Middle frontal gyrus (tissue), 1 donor: ENCODE data around the gene ROPN1L.
"Not testable (repeated sequence)": the region's sequence is repeated elsewhere in the genome, so short reads cannot be mapped to it uniquely, and the experiment has no call there.

ENCODE experiments used
- DNase-seq: peaks from one replicate; pipeline ENCODE4 v3.0.0-alpha.2; 2015; ENCODE audit warnings: low spot score; ENCODE audit errors: extremely low spot score

Gene ROPN1L

DNA sequence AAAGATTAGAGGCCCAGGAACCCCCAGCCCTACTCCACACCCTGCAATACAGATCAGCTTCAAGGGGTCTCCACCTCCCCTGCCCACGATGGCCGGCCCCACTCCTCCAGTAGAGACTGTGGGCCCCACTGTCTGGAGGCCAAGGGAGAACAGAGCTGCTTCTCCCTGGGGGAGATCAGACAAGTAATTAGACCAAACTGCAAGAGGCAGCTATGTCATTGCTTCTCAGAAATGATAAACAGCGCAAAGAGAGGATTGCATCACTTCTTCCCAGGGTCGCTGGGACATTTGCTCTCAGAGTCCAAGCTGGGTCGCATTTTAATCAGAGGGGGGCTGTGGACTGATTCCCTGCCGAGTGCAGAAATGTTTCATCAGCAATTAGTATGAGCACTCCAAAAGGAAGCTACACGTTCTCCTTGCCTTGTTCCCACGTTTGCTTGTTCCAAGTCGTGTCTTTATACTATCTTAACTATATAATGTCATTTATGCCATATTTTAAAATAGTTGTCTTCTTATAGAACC, 59.9 kb downstream of the ROPN1L start:
- no peak for DNase-seq

GRCh38 chr5:10502130-10502529, 60.5 kb downstream of the ROPN1L start:
- DNase-seq: no peak

- no peak for DNase-seq
These were observed 60.9 kb downstream of the ROPN1L start for GRCh38 chr5:10502578-10502977.

GRCh38 chr5:10503321-10503720, 61.6 kb downstream of the ROPN1L start:
- DNase-seq: no peak

- no peak for DNase-seq
These were observed 62.5 kb downstream of the ROPN1L start for GRCh38 chr5:10503997-10504793.

DNA sequence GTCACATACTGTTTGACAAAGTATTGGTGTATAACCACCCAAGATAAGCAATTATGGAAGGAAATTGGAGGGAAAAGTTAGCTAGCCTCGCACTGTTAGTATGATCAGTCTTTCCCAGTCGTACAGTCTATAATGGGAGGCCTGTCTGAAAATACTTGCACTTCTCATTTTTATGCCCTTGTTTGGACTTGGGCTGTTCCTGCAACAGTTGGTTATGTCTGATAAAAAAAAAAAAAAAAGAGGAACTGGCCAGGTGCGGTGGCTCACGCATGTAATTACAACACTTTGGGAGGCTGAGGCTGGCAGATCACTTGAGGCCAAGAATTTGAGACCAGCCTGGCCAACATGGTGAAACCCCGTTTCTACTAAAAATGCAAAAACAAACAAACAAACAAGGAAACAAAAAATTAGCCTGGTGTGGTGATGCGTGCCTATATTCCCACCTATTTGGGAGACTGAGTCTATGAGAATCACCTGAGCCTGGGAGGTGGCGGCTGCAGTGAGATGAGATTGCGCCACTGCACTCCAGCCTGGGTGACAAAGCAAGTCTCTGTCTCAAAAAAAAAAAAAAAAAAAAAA, 63.9 kb downstream of the ROPN1L start:
- no peak for DNase-seq

- DNase-seq: no peak
These were observed 64.9 kb downstream of the ROPN1L start for GRCh38 chr5:10506535-10506934.

DNA sequence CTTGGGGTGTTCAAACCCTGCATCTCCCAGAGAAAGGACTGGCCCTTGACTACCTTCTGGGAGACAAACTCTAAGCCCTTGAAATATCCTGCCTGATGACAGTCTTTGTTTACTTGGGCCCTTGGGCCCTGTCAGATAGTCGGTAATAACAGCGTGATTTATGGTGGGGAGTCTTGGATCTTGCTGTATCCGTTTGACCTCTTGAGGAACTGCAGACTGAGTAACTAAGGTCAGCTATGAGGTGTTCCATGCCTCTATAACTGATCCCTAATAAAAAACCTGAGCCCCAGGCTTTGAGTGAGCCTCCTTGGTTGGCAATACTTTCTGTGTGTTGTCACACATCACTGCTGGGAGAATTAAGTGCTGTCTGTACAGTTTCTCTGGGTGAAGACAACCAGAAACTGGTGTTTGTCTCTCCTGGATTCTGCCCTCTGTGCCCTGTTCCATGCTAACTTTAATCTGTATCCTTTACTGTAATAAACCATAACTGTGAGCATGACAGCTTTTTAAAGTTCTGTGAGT, 66.0 kb downstream of the ROPN1L start:
- no peak for DNase-seq

GRCh38 chr5:10509575-10509974, 67.9 kb downstream of the ROPN1L start:
- DNase-seq: no peak

DNA sequence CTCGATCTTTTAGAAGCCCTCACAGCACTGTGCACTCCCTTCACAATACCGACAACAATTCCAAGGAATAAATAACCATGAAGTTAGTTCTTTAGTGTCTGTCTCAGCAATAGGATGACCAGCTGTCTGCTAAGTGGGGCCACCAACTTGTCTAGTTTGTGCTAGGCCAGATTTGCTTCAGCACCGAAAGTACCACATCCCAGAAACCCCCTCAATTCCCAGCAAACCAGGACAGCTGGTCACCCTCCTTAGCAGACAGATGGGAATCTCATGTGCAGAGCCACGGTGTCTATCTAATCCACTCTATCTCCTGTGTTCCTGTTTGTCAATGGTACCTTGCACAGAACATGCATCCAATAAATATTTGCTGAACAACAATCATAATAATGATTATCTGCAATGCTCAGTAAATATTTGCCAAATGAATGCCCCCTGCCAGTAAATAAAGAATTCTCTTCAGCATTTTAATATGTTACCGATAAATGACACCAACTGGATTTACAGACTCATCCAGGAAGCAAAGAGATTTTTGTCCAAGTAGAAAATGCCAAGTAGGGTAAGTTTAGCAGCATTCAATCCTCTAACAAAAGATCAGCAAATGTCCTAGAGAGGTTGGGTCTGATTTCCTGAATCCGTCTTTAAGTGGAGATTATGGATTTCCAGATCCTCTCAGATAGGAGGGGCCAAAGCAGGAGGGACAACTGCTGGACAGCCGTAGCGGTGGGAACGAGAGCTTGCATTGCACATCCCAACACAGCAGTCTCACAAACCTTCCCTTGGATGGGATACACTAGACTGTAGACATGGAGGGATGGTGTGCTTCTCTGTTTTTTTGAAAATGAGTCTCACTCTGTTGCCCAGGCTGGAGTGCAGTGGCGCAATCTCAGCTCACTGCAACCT, 70.3 kb downstream of the ROPN1L start:
- no peak for DNase-seq

GRCh38 chr5:10513501-10514442, 72.1 kb downstream of the ROPN1L start:
- DNase-seq: no peak

DNA sequence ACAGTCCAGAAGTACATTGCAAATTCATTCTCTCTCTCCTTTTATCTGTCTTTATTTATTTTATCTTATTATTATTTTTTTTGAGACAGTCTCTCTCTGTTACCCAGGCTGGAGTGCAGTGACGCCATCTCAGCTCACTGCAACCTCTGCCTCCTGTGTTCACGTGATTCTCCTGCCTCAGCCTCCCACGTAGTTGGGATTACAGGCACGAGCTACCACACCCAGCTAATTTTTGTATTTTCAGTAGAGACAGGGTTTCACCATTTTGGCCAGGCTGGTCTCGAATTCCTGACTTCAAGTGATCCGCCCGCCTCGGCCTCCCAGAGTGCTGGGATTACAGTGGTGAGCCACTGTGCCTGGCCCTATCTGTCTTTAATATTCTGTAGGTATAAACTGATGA, 72.9 kb downstream of the ROPN1L start:
- not testable (repeated sequence) for DNase-seq
